ENCODE results near the gene MRPL34.

Gene MRPL34

GRCh38 chr19:17311455-17312188, 6.0 kb downstream of the MRPL34 start:
- no peak for DNase-seq

GRCh38 chr19:17312189-17313113, 6.8 kb downstream of the MRPL34 start:
- no peak for DNase-seq

- DNase-seq = no peak
Observed at GRCh38 chr19:17314007-17314593, 8.4 kb downstream of the MRPL34 start.

GRCh38 chr19:17318966-17319365, 13.3 kb downstream of the MRPL34 start:
- DNase-seq = no peak

GRCh38 chr19:17319473-17320238, 14.0 kb downstream of the MRPL34 start:
- no peak for DNase-seq

- no peak for DNase-seq
Observed at GRCh38 chr19:17320435-17320834, 14.8 kb downstream of the MRPL34 start.

GRCh38 chr19:17321655-17322489, 16.2 kb downstream of the MRPL34 start:
- no peak for DNase-seq

GRCh38 chr19:17322854-17323253, 17.2 kb downstream of the MRPL34 start:
- no peak for DNase-seq

- DNase-seq = no peak
Observed at GRCh38 chr19:17323300-17323963, 17.8 kb downstream of the MRPL34 start.

GRCh38 chr19:17323964-17324332, 18.3 kb downstream of the MRPL34 start:
- no peak for DNase-seq

GRCh38 chr19:17324357-17325114, 18.9 kb downstream of the MRPL34 start:
- DNase-seq = no peak

GRCh38 chr19:17325133-17325532, 19.5 kb downstream of the MRPL34 start:
- DNase-seq = no peak

- DNase-seq = no peak
Observed at GRCh38 chr19:17325881-17326594, 20.4 kb downstream of the MRPL34 start.

- no peak for DNase-seq
Observed at GRCh38 chr19:17326595-17326966, 20.9 kb downstream of the MRPL34 start.

GRCh38 chr19:17327068-17327653, 21.5 kb downstream of the MRPL34 start:
- DNase-seq = no peak

- DNase-seq = no peak
Observed at GRCh38 chr19:17327654-17328516, 22.2 kb downstream of the MRPL34 start.

- DNase-seq = no peak
Observed at GRCh38 chr19:17328517-17329365, 23.1 kb downstream of the MRPL34 start.

All from GOT3 (cell line).